OCI-LY1 (cell line): ENCODE measurements around the gene KDM4B.

Experiments used
- EZH2 ChIP-seq: fragments of 200-600 bp; sonication (generic), shearing (Covaris generic); IDR thresholded peaks from 2 replicates; pipeline ENCODE4 v1.8.0; 2017; ENCODE audit warnings: borderline replicate concordance, mixed run types, mild to moderate bottlenecking, antibody characterized with exemption, low read length, moderate library complexity, mixed read lengths
- TF ChIP-seq, protein P1 (sequence below): fragments of 200-600 bp; sonication (generic), shearing (Covaris generic); IDR thresholded peaks from 2 replicates; pipeline ENCODE4 v1.5.1; 2017; ENCODE audit warnings: mild to moderate bottlenecking, antibody characterized with exemption, low read length, moderate library complexity, mixed read lengths

DNA sequence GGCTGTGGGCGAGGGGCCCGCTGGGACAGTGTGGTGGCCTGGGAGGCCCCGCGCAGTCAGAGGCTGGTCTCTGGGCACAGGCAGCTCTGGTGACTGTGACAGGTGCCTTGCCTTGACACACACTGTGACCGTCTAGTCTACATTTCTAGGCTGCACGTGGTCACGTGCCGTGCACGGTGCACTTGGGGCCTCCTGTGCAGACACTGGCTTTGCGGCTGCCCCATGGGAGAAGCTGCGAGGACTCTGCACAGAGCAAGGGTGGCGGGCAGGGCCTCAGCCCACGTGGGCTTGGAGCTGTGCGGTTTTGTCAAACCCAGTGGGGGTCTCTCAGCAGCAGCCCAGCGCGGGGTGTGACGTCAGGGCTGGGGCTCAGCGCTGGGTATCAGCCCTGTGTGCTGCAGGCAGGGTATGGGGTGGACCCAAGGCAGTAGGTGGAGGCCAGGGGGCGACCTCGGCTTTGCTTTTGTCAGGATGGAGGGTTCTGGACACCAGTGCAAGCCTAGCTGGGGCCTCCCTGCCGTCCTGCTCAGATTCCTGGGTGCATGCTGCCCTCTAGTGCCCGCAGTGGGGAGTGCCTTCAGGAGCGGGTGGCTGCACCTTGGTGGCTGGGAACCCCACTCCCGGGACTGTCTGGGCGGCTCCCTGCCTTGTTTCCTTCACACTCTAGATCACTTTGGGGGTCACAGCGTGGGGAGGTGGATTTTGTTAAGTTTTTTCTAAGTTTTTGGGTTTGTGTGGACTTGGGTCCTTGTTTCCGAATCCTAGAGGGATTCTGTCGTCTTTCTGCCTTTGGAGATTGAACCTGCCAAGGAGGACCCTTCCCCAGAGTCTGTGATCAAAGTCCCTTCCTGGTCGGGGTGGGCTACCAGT, 62.6 kb downstream of the KDM4B start:
- TF ChIP-seq, protein P1, sequence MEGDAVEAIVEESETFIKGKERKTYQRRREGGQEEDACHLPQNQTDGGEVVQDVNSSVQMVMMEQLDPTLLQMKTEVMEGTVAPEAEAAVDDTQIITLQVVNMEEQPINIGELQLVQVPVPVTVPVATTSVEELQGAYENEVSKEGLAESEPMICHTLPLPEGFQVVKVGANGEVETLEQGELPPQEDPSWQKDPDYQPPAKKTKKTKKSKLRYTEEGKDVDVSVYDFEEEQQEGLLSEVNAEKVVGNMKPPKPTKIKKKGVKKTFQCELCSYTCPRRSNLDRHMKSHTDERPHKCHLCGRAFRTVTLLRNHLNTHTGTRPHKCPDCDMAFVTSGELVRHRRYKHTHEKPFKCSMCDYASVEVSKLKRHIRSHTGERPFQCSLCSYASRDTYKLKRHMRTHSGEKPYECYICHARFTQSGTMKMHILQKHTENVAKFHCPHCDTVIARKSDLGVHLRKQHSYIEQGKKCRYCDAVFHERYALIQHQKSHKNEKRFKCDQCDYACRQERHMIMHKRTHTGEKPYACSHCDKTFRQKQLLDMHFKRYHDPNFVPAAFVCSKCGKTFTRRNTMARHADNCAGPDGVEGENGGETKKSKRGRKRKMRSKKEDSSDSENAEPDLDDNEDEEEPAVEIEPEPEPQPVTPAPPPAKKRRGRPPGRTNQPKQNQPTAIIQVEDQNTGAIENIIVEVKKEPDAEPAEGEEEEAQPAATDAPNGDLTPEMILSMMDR = peak; percentile 96
- no peak for TF ChIP-seq EZH2
